SW480 (cell line): ENCODE data around the gene XAB2.

Experiments
- DNase-seq: peaks from one replicate; pipeline ENCODE4 v3.0.0-alpha.2; 2016; ENCODE audit warnings: low spot score

The XAB2 gene

GRCh38 chr19:7648265-7649014 is 19.1 kb upstream of the XAB2 start:
- DNase-seq: no peak

- DNase-seq: no peak
These were observed 17.8 kb upstream of the XAB2 start for GRCh38 chr19:7647156-7647555.

GRCh38 chr19:7646426-7646700 is 17.0 kb upstream of the XAB2 start:
- DNase-seq: no peak

- DNase-seq: no peak
These were observed 16.5 kb upstream of the XAB2 start for GRCh38 chr19:7645656-7646425.

GRCh38 chr19:7645163-7645562 is 15.8 kb upstream of the XAB2 start:
- DNase-seq: no peak

- no peak for DNase-seq
These were observed 15.2 kb upstream of the XAB2 start for GRCh38 chr19:7644550-7644877.

GRCh38 chr19:7643629-7644549 is 14.5 kb upstream of the XAB2 start:
- peak; percentile 38 for DNase-seq

GRCh38 chr19:7643031-7643415 is 13.7 kb upstream of the XAB2 start:
- no peak for DNase-seq

- DNase-seq: no peak
These were observed 13.1 kb upstream of the XAB2 start for GRCh38 chr19:7642295-7643030.

- DNase-seq: no peak
These were observed 12.2 kb upstream of the XAB2 start for GRCh38 chr19:7641290-7642276.

GRCh38 chr19:7640803-7641202 is 11.5 kb upstream of the XAB2 start:
- no peak for DNase-seq

GRCh38 chr19:7639863-7640348 is 10.6 kb upstream of the XAB2 start:
- no peak for DNase-seq

GRCh38 chr19:7638802-7639465 is 9.6 kb upstream of the XAB2 start:
- DNase-seq: no peak

GRCh38 chr19:7637374-7638256 is 8.3 kb upstream of the XAB2 start:
- DNase-seq: no peak

GRCh38 chr19:7636691-7637373 is 7.5 kb upstream of the XAB2 start, which contains the start of gene STXBP2:
Gene STXBP2, plus strand, starts transcription at chr19:7637110. Its CDS starts 40 bp downstream, at chr19:7637150.
- DNase-seq: peak; percentile 75

- DNase-seq: no peak
These were observed 7.0 kb upstream of the XAB2 start for GRCh38 chr19:7636317-7636690.

- no peak for DNase-seq
These were observed 6.3 kb upstream of the XAB2 start for GRCh38 chr19:7635670-7636069.

- DNase-seq: no peak
These were observed 4.4 kb upstream of the XAB2 start, which contains the start of gene PCP2 for GRCh38 chr19:7633698-7634097. Gene PCP2, minus strand, starts transcription at chr19:7633719. Its CDS starts 262 bp downstream, at chr19:7633457.
